22Rv1 (cell line): ENCODE data around the gene ZNF219.

ENCODE experiments used
- ZFX ChIP-seq: fragments of 450-650 bp; IDR thresholded peaks from 2 replicates; pipeline ENCODE4 v1.6.1; 2017; ENCODE audit warnings: antibody characterized with exemption, borderline replicate concordance
- TF ChIP-seq, protein P1 (sequence below): fragments of 450-650 bp; IDR thresholded peaks from 2 replicates; pipeline ENCODE4 v1.5.1; 2017; ENCODE audit warnings: mild to moderate bottlenecking

DNA sequence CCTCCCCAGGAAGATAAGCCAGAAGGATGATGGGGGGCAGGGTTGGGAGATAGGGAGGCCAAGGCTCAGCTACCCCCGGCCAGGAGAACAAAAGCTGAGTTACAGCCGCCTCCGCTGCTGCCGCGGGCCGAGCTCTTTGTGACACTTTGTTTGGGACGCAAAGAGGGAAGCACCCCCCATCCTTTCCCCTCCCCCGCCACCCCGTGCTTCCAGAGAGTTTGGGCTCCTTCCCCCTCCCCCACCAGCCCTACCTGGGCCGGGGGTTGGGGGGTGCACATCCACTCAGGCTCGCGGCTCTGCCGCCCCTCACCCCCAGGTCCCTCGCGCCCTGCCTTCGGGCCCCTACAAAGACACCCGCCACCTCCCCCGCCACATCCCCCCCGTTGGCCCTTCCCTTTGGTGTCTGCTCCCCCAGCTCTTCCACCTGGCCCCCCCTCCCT is 799 bp downstream of the ZNF219 start:
- TF ChIP-seq, protein P1, sequence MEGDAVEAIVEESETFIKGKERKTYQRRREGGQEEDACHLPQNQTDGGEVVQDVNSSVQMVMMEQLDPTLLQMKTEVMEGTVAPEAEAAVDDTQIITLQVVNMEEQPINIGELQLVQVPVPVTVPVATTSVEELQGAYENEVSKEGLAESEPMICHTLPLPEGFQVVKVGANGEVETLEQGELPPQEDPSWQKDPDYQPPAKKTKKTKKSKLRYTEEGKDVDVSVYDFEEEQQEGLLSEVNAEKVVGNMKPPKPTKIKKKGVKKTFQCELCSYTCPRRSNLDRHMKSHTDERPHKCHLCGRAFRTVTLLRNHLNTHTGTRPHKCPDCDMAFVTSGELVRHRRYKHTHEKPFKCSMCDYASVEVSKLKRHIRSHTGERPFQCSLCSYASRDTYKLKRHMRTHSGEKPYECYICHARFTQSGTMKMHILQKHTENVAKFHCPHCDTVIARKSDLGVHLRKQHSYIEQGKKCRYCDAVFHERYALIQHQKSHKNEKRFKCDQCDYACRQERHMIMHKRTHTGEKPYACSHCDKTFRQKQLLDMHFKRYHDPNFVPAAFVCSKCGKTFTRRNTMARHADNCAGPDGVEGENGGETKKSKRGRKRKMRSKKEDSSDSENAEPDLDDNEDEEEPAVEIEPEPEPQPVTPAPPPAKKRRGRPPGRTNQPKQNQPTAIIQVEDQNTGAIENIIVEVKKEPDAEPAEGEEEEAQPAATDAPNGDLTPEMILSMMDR, result no peak
- no peak for TF ChIP-seq ZFX
